Mesothelial cell of epicardium (in vitro differentiated cells): ENCODE measurements around the gene KLHDC10. TPM values are rescaled to one million over a fixed set of nuclear protein-coding genes. Genes with fewer than 3 reads are reported as not detected.

Source experiments
- DNase-seq, 2 experiments: peaks; one replicate each; pipeline ENCODE4 v3.0.0; 2021; ENCODE audit warnings: low spot score in 2 of 2; ENCODE audit not compliant: unreplicated experiment in 2 of 2
- H3K27ac Mint-ChIP-seq: 2 replicates; pipeline ENCODE4 v1.8.0; 2021; ENCODE audit warnings: mixed read lengths
- H3K27me3 Mint-ChIP-seq: 2 replicates; pipeline ENCODE4 v1.8.0; 2021; ENCODE audit warnings: low read depth, mixed read lengths
- H3K36me3 Mint-ChIP-seq: 2 replicates; pipeline ENCODE4 v1.8.0; 2021; ENCODE audit warnings: mixed read lengths
- H3K4me1 Mint-ChIP-seq: 2 replicates; pipeline ENCODE4 v1.8.0; 2021; ENCODE audit warnings: mixed read lengths
- H3K4me3 Mint-ChIP-seq: 2 replicates; pipeline ENCODE4 v1.8.0; 2021; ENCODE audit warnings: mild to moderate bottlenecking, moderate library complexity, mixed read lengths
- H3K9me3 Mint-ChIP-seq: 2 replicates; pipeline ENCODE4 v1.8.0; 2021; ENCODE audit warnings: mixed read lengths
- total RNA-seq: library from RNA; stranded (reverse); gene quantifications from 3 replicates; pipeline ENCODE4 v1.2.1, GENCODE V29; 2021
- TF ChIP-seq, protein P1 (sequence below): fragments of 200-600 bp; sonication (generic); IDR thresholded peaks from one replicate; pipeline ENCODE4 v1.5.0; 2021; ENCODE audit warnings: antibody characterized with exemption; ENCODE audit not compliant: unreplicated experiment

The KLHDC10 gene
- total RNA-seq, 1 donor from 2014 or later: 45.9 TPM

GRCh38 chr7:130127821-130128317, 57.5 kb downstream of the KLHDC10 start:
- H3K9me3 Mint-ChIP-seq: no peaks in the 10 kb centered on the region
- TF ChIP-seq, protein P1, sequence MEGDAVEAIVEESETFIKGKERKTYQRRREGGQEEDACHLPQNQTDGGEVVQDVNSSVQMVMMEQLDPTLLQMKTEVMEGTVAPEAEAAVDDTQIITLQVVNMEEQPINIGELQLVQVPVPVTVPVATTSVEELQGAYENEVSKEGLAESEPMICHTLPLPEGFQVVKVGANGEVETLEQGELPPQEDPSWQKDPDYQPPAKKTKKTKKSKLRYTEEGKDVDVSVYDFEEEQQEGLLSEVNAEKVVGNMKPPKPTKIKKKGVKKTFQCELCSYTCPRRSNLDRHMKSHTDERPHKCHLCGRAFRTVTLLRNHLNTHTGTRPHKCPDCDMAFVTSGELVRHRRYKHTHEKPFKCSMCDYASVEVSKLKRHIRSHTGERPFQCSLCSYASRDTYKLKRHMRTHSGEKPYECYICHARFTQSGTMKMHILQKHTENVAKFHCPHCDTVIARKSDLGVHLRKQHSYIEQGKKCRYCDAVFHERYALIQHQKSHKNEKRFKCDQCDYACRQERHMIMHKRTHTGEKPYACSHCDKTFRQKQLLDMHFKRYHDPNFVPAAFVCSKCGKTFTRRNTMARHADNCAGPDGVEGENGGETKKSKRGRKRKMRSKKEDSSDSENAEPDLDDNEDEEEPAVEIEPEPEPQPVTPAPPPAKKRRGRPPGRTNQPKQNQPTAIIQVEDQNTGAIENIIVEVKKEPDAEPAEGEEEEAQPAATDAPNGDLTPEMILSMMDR: no peak
- H3K27ac Mint-ChIP-seq: peak overlapping the region; percentile 94
- H3K36me3 Mint-ChIP-seq: peaks cover 50% of the 10 kb centered on the region
- peaks cover 32% of the 10 kb centered on the region for H3K4me1 Mint-ChIP-seq
- no peak overlapping the region for H3K4me3 Mint-ChIP-seq
- H3K27me3 Mint-ChIP-seq: no peaks in the 10 kb centered on the region
- no peak for DNase-seq

- Mint-ChIP-seq H3K4me1 (peaks cover 40% of the 10 kb centered on the region), H3K4me3 (no peak overlapping the region), H3K27ac (peak overlapping the region; percentile 72), H3K9me3 (no peaks in the 10 kb centered on the region), H3K36me3 (peaks cover 50% of the 10 kb centered on the region), H3K27me3 (no peaks in the 10 kb centered on the region)
- no peak for DNase-seq
- TF ChIP-seq, protein P1: no peak
Observed at GRCh38 chr7:130129011-130129411, 58.7 kb downstream of the KLHDC10 start.

DNA sequence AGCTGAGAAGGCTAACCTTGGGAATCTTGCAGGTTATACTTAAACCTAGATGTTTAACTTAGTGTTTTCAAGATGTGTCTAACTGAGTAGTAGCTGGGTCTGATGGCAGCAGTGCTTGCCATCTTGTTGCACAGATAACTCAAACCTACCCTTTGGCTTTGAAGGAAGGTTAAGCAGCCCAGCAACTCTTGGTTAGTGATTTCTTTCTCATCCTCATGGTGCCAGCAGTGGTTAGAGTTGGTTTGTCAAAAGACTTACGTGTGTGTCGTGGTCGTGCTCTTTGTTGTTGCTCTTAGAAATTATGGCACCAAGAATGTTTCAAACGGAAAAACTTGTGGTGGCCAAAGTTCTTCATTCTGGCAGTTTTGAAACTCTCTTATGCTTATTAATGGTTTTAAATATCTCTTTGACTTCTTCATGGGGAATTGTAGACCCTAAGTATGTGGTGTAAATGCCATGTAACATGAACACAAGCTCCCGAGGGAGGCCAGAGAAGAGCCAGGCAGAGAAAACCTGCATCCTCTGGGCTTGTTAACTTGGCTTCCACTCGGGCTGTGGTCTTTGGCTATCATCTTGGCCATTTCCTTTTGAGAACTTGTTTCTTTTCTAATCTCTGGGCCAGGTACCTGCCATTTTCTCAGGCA, 61.0 kb downstream of the KLHDC10 start:
- Mint-ChIP-seq H3K27ac (peak overlapping the region; percentile 70), H3K4me3 (no peak overlapping the region), H3K4me1 (peaks cover 47% of the 10 kb centered on the region), H3K9me3 (no peaks in the 10 kb centered on the region), H3K36me3 (peaks cover 52% of the 10 kb centered on the region), H3K27me3 (no peaks in the 10 kb centered on the region)
- TF ChIP-seq, protein P1: no peak
- DNase-seq: no peak

- Mint-ChIP-seq H3K36me3 (peaks cover 49% of the 10 kb centered on the region), H3K4me3 (no peak overlapping the region), H3K9me3 (no peaks in the 10 kb centered on the region)
Observed at GRCh38 chr7:130131964-130132875, 61.9 kb downstream of the KLHDC10 start.

GRCh38 chr7:130133029-130133782, 62.9 kb downstream of the KLHDC10 start:
- peaks cover 55% of the 10 kb centered on the region for H3K36me3 Mint-ChIP-seq
- H3K27ac Mint-ChIP-seq: peak overlapping the region; percentile 52
- no peak for DNase-seq
- H3K4me3 Mint-ChIP-seq: no peak overlapping the region
- H3K4me1 Mint-ChIP-seq: peaks cover 35% of the 10 kb centered on the region
- no peaks in the 10 kb centered on the region for H3K27me3 Mint-ChIP-seq
- no peaks in the 10 kb centered on the region for H3K9me3 Mint-ChIP-seq
- TF ChIP-seq, protein P1: no peak

More at GRCh38 chr7:130131964-130132875, 61.9 kb downstream of the KLHDC10 start:
- no peak for DNase-seq
- peaks cover 45% of the 10 kb centered on the region for H3K4me1 Mint-ChIP-seq
- TF ChIP-seq, protein P1: no peak
- H3K27ac Mint-ChIP-seq: peak overlapping the region; percentile 70
- H3K27me3 Mint-ChIP-seq: no peaks in the 10 kb centered on the region
